ENCODE data around the gene PTPRR. TPM values are rescaled to one million over a fixed set of nuclear protein-coding genes. Genes with fewer than 3 reads are reported as not detected.

PTPRR gene
- total RNA-seq, 1 donor from 2014 or later, result not detected

DNA sequence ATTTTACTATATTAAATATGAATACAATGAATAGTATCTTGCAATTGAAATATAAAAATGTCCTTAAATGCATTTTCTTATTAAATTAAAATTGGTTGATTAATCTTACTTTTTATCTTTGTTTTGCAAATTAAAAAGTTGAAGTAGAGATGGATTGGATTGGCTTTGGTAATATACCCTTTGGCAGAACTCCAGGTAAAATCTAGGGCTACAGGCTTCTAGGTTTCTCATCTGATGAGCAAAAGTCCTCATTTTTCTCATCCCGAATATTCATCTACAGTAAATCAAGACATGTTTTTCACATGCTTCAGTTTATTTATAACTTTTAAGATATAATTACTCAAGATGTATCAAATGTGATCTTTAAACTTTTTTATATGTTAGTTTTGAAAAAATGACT lies 2.2 kb downstream of the PTPRR start:
- intact Hi-C loops (cut with micrococcal nuclease), result no loop called here

DNA sequence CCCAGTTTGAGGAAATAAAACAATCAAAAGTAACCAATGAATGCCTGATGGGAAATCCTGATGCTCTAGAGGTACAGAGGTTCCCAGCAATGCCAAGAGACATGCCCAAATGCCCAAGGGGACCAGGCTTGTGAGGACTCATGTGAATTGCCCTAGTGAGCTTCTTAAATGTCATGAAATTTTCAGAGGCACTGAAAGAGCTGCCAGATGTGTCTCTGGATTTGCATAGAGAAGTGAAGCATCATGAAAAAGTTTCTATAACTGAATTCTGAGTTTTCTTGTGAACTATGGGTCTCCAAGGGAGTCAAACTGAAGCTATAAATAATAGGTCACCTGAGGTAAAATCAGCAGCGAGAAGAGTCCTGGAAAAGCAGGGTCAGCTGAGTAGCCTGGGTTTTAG lies 9.9 kb downstream of the PTPRR start:
- intact Hi-C loops (cut with micrococcal nuclease), result no loop called here

DNA sequence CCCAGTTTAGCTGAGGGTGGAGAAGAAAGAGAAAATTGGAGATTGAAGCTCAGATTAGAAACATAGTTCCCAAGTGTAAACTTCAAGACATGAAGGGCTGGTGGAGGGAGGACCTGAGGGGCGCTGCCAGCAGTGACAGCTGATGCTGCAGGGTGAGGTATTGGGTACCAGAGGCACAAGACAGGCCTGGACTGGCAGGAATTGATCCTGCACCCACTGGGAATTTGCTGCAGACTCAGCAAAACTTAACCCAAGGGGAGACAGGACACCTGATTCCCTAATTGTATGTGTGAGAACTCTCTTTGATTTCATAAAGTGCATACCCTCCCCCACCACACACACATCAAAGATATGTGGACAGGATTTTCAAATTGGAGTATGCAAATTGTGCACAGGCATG lies 11.6 kb downstream of the PTPRR start:
- intact Hi-C loops (cut with micrococcal nuclease), result no loop called here

DNA sequence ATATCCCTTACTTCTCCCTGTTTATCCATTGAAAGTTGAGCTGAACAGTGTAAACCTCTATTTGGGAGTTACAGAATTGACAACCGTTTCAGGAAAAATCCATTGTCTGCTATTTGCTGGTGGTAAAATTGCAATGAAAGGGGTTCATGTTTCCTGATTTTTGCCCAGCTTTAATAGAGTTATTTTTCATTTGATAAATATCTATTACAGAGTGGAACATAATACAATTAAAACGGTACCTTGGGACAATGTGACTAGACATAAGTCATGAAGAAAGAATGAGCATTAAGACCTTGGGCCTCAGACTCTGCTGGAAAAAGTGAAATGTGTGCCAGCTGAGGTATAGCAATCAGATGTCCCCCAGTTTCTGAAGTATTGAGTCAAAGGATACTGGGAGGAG lies 13.1 kb downstream of the PTPRR start:
- intact Hi-C loops (cut with micrococcal nuclease), result no loop called here

DNA sequence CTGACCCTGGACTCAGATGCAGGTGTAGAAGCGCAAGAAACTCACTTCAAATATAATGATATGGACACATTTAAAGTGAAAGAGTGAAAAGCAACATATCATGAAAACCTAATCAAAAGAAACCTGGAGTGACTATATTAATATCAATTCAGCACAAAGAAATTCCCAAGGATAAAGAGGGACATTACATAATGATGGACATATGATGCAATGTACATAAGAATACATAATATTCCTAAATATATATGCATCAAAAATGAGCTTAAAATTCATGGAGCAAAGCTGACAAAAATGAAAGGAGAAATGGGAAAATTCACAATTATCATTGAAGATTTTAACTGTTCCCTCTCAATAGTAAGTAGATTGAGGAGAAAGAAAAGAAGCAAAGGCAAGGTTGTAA lies 24.6 kb downstream of the PTPRR start:
- intact Hi-C loops (cut with micrococcal nuclease), result no loop called here

DNA sequence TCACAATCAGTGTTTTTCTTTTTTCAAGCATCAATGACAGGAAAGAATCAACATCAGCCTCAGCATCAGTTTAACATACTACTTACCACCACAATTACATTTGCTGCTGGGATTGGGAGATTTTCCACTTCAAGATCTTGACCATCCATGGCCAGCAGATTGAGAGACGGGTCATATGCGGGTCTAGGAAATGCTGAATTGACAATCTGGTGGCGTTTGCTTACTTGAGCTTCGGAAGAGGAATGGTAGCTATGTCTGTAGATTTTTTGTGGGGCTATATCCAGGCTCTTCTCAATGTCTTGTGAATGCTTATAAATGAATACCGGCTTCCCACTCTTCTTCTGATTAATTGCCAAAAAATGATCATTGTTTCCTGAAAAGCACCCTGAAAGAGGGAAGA lies 27.9 kb downstream of the PTPRR start:
- intact Hi-C loops (cut with micrococcal nuclease), result no loop called here

DNA sequence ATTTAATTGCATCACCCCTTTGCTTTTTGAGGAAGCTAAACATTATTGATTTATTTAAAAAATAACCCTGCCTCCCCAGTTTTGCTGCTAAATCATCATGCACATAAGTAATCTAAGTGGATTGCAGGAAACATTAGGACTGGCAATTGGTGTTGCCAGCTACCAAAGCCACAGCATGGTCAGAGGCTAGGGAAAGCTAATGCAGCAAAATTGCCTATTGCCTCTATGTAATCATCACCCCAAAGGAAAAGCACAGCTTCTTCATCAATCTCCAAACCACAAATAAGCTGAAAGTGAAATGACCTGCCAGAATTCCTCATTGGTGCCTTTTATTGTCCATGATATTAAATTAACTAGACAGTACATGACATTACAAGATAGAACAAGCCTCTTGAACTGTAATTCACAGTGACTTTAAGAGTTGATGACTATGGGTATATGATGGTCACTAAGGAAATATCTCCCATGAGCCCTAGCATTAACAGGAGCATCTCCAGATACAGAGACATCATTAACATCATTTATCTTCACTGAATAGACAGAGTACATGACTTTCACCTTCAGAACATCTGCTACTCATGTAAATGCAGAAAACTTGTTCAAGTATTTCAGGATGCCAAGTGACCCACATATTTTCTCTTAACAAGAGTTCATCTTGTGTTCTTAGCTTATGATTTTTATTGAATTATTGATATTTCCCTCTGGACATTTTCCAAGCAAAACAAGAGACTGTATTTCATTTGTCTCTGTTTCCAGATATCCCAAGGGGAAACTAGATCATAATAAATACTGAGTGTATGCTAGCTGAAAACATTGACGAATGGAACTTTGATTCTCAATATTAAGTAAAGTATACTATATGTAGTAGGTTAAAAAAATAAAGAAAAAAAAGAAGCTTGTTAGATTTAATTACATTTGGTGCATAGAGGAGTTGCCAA lies 29.4 kb downstream of the PTPRR start:
- intact Hi-C loops (cut with micrococcal nuclease), result no loop called here

DNA sequence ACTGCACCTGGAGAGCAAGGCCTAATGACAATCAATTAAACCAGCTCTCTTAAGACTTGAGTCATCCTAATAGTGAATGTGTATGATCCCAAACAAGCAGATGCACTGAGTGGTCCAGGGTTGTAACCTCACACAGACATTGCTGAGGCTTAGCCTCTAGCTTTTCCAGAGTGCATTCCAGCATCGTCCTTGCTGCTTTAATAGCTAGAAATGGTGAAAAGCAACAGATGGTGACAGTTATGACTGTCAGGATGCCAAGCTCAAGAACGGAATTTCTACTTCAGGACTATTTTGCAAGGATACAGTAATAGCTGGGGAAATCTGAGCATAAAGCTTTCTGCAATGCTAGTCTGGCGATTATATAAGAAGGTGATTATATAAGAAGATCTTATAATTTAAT lies 34.6 kb downstream of the PTPRR start:
- intact Hi-C loops (cut with micrococcal nuclease), result no loop called here

DNA sequence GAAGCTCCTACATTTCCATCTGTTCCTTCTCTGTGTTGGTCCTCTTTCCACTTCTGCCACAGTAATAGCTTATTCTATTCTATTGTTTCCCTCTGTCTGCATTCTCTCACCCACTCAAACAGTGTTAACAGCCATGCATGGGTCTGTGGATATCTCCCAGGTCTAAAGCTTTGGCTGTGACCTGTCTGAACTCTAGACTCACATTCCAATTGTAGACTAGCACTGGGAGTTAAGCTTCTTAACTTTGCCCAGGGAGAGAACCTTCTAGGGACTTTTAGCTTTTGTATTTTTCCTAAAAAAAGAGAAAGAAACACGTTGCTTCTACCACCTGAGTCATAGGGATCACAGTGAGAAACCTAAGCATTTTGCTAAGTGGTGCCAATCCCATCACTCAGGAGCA lies 36.7 kb downstream of the PTPRR start:
- intact Hi-C loops (cut with micrococcal nuclease), result no loop called here

DNA sequence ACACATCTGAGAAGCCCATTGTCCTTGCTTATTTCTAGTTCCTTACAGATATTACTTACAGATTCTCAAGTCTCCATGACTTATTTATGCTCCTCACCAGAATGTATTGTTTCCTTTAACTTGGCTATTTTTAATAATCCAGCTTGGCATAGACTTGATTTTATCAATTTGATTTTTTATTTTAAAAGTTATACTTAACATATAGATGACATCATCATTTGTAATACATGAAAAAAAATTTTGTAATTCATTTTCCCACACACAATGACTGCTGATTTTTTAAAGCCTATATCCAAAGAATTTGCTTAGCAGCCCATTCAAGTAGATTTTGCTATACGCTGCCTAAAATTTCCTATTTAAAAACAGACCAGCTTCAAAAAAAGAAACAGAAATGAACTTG lies 39.8 kb downstream of the PTPRR start:
- intact Hi-C loops (cut with micrococcal nuclease), result no loop called here

DNA sequence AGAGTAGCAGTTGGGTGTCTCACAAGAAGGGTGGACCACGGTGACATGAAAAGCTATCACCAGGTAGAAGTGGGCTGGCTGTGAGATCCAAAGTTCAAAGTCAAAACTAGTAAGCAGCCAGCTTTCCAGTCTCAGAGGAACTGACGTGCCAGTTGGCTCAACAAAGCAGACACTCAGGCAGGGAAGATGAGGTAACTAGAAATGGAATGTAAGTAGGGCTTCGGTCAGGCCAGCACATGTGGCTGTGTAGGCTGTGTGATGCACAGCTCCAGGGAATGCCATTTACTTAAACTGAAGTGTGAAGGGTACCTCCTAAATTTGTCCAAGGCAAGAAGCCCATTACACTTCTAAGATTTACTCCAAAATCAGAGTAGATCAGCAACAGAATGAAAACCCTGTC lies 43.6 kb downstream of the PTPRR start:
- intact Hi-C loops (cut with micrococcal nuclease), result no loop called here

DNA sequence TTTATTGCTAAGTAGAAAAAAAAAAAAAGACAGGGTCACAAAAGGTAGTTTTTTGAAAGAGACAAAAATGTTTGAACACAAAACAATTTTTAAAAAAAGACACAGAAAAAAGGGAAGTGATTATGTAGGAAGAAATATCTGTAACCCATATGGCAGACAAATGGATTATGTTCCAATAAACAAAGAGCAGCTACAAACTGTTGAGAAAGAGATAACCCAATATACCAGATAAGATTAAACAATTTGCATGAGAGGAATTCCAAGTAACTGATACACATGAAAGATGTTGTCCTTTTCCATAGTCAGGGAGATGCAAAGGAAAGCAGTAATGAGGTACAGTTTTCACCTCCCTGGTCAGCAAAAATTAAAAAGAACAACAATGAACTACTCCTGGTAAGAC lies 44.9 kb downstream of the PTPRR start:
- intact Hi-C loops (cut with micrococcal nuclease), result no loop called here

DNA sequence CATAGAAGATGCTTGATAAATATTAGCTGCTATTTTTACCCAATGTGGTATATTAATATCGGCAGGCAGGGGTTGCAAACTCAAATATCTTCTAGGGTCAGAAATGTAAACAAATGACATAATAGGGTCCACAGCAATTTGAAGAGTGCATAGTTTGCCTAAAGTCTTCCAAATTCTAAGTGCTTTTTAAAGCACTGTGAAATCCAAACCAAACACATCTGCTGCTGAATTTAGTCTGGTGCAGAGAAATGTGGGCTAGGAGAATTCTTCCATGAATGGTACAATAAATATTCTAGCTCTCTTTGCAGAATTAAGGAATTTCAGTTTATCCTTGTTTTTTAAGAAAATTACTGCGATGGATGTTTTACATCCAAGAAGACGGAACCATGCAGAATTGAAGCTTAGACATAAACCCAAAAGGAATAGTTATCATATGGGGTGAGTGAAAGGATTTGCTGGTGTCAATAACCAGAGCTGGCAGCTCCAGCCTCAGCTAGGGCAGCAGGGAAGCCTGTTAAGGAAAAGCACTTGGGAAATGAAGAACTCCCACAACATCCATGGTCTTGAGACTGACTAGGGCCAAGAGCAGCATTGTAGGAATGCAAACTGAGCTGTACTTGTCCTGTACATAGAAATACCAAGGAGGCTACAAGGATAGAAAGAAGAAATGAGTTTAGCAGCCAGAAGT lies 65.5 kb downstream of the PTPRR start:
- intact Hi-C loops (cut with micrococcal nuclease), result no loop called here

DNA sequence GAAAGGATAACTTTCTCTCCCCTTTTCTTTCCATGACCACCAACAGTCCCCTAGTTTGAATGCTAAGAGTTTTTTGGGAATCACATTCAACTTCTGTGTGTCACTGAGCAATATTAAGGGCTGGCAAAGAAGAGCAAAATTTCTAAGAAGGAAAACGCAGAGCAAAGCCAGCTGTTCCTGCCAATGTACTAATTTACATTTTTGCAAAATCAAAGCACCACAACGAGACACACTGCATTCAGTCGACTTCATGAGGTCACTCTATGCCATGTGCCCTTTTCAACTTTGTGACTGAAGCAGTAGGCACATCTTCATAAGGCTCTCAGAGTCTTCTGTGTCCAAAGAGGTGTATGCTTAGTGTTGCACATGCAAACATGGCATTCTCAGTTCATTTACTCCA lies 66.4 kb downstream of the PTPRR start:
- intact Hi-C loops (cut with micrococcal nuclease), result no loop called here

DNA sequence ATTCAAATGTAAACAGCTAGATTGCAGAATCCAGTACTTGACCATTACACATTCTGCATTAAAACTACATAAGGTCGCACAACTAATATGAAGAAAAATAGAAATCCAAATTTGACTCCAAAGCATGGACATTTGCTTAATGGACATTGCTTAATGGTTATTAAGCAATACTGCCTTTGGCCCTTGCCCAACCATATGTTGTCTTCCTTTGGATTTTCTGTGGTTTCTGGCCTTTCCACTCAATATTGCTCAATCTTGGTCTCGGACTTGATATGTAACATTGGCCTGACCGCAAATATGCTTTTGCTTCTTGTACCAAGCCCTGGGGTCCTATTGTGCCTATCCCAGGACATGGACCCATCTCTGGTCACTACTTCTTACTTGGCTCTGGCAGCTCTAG lies 67.2 kb downstream of the PTPRR start:
- intact Hi-C loops (cut with micrococcal nuclease), result no loop called here

DNA sequence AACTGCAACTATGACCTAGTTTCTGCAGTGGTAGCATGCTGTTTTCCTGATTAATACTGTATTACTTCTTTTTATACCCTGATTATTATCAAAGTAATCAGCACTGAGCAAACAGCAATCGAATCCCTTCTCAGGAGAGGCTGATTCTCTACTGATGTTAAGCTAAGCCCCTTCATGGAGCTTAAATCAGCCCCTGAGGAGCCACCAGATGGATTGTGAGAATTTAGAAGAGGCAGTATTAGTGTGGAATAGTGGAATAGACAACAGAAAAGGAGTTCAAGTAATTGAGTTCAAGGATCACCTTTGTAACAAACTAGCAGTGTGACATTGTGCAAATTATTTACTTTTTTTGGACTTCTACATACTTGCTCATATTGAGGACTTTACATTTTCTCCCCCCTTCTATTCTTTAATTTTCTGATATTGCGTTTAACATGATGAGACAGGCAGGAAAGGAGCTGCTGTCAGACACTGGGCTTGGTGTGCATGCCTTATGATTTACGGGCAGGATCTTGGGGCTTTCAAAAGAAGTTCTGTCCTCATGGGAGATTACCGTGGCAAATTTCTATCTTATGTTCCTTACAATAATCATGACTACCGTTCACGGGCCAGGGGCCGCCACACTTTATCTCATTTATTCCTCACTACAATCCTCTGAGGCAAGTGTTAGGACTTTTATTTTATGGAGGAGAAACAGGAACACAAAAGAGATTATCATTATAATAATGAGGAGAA lies 68.0 kb downstream of the PTPRR start:
- intact Hi-C loops (cut with micrococcal nuclease), result no loop called here

DNA sequence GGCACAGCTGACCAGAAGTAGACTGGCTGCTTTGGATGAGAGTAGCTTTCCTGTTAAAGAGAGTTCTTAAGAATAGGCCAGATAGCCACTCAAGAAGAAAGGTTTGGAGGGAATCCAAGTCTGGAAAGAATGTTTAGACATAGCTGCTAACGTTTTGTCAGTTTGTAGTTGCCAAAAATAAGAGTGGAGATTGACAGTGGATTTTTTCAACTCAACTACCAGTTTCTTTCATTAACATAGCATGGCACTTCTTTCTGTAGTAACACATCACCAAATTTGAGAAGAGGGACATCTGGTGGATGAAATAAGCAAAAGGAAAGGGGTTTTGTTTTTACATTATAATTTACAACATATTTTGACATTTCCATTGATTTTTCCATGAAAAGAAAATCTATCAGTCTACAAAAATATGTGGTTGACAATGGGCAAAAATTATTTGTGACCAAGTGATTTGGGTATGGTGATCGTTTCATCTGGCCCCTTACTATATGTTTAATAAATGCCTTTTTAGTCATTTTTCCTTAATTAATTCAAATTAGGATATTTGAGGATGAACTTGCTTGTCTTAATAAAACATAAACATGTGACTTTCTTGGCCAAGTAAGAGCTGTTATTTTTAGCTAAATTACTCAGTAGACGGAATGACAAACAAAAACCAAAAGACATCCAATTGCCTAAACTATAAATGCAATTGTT lies 71.1 kb downstream of the PTPRR start:
- intact Hi-C loops (cut with micrococcal nuclease), result loop anchor here (2.0 kb wide), 1 partner anchor 117 kb away; no protein-coding TSS in a partner anchor

DNA sequence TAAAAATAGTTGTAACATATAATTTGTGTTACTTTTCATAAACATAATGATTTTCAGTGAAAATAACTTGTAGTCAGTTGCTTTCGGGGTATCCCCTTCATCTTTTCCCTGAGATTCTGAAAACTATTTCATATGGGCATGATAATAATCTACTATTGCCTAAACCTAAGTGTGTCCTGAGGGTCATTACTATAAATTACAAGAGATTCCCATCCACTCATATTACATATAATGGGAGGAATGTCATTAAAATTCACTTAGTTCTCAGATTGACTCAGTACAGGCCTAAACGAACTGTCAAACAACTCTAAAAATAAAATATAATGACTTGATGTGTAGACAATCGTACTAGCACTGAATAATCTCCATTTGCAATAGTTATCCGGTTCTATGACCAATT lies 72.7 kb downstream of the PTPRR start:
- intact Hi-C loops (cut with micrococcal nuclease), result loop anchor here (2.0 kb wide), 1 partner anchor 115 kb away; no protein-coding TSS in a partner anchor

DNA sequence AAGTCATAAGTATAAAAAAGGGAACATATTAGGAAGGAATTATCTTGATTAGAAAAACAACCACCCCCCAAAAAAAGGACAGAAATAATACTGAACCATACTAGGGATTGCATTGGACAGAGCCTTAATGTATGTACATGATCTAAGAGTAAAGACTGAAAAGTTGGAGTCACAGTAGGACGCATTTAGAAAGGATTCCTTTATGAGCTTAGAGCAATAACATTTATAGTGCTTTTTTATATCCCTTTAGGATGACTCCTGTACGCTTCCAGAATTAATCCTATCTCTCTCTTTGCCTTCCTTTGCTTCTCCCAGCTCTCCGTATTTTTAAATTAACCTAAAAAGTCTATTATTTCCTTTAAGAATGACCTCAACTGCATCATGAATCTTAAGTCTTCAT lies 75.3 kb downstream of the PTPRR start:
- intact Hi-C loops (cut with micrococcal nuclease), result no loop called here

DNA sequence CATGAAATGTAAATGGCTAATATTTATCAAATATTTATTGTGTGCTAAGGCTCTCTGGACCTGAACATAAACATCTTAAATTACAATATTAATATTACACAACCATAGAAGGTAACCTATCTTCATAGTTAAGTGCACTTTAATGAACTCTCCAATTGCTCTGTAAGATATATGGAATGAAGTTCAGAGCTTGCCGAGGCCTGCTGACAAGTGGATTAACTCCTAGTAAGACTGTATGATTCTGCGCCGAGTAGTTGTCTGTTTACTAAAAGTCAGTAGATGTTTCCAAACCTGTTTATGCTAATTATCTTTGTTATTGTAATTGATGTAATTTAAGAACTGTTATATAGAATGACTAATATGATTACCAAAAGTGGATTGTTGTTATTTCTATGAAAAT lies 77.2 kb downstream of the PTPRR start:
- intact Hi-C loops (cut with micrococcal nuclease), result no loop called here

DNA sequence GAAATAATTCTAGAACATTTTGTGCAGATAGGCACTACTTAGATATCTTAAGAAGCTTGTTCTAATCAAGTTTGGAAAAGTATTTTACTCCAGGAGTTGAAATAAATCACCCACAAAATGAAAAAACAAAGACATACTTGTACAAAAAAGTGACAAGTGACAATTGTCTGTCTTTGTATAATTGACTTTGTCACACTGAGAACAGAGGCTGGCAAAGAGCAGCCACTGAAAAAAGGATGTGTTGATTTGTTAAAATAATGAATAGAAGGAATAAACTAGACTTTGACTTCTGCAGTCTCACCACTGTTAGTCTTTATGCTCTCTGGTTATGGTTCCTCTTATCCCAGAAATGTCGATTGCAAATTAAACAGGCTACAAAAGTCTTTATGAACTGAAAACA lies 77.6 kb downstream of the PTPRR start:
- intact Hi-C loops (cut with micrococcal nuclease), result no loop called here
